HG03378 (cell line): ENCODE data around the gene STIP1.

ENCODE experiments used
- ATAC-seq: cut with Tn5 transposase; IDR thresholded peaks from one replicate; pipeline ENCODE4 v1.9.1; 2021; ENCODE audit warnings: mild to moderate bottlenecking, moderate library complexity; ENCODE audit not compliant: unreplicated experiment

The STIP1 gene

GRCh38 chr11:64220798-64221197 lies 34.8 kb downstream of the STIP1 start:
- ATAC-seq: no peak

DNA sequence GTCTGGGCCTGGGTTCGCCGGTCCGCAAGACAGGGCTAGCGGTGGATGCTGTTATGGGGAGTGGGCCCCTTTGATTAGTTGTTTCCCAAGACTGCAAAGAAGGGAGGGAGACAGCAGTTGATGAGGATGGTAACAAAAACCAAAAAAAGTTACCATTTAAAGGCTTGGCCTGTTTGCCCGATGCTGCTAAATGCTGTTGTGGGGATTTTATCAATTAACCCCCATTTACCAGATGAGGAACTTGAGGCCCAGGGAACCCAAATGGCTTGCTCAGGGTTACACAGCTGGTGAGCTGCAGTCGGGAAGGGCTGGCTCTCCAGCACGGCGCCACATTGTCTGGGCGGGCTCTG lies 36.7 kb downstream of the STIP1 start:
- ATAC-seq: no peak

DNA sequence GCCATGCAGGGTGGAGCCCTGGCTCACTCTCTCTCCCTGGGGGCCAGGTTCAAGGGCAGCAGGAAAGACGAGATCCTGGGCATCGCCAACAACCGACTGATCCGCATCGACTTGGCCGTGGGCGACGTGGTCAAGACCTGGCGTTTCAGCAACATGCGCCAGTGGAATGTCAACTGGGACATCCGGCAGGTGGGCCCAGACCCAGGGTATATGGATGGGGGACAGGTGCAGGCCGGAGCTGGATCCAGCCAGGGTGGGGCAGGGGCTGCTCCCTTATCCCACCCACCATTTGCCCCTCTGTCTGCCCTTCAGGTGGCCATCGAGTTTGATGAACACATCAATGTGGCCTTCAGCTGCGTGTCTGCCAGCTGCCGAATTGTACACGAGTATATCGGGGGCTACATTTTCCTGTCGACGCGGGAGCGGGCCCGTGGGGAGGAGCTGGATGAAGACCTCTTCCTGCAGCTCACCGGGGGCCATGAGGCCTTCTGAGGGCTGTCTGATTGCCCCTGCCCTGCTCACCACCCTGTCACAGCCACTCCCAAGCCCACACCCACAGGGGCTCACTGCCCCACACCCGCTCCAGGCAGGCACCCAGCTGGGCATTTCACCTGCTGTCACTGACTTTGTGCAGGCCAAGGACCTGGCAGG lies 37.2 kb downstream of the STIP1 start:
- no peak for ATAC-seq

DNA sequence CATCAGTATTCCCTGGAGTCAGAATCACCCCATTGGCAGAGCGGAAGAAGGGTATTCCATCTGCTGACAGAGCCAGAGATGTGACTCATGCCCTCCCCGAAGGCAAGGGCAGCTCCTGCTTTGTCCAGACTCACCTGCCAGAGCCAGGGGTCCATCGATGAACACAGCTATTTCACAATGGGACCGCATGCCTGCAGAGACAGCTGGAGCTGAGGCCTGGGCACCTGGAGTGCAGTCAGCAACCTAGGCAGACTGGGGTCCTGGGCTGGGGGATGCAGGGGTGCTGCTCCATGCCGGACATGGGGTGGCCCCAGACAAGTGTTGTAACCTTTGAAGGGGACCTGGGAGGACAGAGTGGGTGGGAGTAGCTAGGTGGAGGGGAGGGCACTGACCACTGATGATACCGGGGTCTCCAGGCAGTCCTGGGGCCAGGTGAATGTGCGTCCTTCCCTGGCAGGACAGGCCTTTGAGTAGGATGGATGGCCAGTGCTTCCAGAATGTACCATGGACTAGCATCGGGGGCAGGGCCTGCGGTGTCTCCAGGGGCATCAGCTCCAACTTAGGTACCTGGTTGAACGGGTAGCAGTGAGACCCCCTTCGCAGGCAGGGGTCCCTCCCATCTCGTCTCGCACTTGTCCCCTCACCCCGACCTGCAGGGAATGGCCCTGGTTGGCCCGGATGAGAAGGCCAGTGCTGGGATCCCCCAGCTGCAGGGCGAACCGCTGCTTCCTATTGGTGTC lies 38.4 kb downstream of the STIP1 start:
- ATAC-seq: no peak

DNA sequence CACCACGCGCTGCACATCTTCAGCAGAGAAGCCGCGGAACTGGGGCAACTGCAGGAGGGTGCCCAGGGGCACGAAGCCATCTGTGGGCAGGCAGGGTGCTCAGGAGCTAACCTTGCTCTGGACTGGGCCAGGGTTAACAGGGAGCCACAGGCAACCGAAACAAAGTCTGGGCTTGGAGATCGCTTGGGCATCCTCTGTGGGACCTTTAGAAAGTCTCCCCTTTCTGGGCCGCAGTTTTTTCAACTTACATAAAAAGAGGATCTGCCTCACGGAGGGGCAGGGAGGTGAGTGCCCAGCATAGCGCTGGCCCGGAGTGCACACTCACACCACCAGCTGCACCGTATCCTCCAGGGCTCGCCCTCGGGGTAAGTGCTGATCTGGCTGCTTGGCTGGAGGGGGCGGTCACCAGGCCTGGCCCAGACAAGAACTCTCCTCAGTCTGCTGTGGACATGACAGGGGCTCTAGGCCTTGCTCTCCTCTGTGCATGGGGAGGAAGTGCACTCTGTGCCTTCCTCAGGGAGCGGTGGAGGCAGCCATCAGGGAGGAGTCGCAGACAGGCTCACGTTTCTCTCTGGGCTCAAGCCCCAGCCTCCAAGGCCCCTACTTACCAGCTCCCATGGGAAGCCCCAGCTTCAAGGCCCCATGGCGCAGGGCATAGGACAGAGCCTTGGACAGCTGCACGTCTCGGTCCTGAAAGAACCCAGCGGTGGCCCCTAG lies 39.1 kb downstream of the STIP1 start:
- no peak for ATAC-seq

DNA sequence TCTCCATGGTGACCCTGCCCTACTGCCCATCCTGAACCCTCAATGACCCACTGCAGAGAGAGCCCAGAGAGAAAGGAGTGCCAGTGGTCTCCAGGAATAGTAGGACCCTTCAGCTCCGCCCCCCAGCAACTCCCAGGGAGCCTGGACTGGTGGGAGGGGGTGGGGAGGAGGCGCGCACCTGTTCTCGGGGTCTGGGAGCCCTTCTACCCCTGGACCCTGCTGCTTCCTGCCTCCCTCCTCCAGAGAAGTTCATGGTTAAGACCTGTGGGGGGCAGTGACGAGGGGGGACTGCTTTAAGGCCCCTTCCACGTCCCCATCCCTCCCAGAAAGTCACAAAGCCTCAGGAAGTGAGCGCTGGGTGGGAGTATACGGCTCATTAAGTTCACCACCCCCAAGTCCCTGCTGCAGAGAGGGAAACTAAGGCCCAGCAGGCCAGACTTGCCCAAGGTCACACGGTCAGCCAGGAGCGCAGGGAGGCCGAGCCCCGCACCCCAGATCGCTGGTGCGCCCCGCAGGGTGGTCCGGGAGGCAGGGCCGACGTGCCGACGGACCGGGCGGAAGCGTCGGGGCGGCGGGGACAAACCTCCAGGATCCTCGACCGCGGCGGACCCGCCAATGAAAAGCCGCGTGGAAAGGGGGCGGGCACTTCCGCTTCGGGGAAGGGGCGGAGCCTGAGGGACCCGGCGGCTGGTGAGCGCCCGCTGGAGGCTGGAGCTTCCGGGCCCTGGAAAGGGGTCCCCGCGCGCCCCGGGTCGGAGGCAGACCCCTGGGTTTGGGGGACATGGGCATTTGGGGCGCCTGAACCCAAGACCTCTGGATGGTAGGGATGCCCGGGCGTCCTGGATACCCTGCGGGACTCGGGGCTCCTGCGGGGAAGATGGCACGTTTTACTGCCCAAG lies 39.9 kb downstream of the STIP1 start, which contains the start of the genes NUDT22 and TRPT1:
Gene NUDT22 (plus strand): TSS at position 667 of the 899 bp plus-strand sequence. CDS start 379 bp downstream, outside the sequence.
Gene TRPT1 (minus strand): TSS at position 579 of the 899 bp plus-strand sequence. CDS start 326 bp downstream, at position 253.
- no peak for ATAC-seq

DNA sequence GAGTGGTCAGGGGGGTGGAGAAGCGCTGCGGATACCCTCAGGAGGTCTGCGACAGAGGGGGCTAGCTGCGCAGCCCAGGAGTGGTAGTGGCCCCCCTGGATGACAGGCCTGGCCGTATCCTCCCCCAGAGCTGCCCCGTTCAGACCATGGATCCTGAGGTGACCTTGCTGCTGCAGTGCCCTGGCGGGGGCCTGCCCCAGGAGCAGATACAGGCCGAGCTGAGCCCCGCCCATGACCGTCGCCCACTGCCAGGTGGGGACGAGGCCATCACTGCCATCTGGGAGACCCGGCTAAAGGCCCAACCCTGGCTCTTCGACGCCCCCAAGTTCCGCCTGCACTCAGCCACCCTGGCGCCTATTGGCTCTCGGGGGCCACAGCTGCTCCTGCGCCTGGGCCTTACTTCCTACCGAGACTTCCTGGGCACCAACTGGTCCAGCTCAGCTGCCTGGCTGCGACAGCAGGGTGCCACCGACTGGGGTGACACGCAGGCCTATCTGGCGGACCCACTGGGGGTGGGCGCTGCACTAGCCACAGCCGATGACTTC lies 40.6 kb downstream of the STIP1 start:
- no peak for ATAC-seq

- ATAC-seq: no peak
Observed at GRCh38 chr11:64227405-64227956, 41.5 kb downstream of the STIP1 start.

- no peak for ATAC-seq
Observed at GRCh38 chr11:64229090-64229743, 43.2 kb downstream of the STIP1 start.

DNA sequence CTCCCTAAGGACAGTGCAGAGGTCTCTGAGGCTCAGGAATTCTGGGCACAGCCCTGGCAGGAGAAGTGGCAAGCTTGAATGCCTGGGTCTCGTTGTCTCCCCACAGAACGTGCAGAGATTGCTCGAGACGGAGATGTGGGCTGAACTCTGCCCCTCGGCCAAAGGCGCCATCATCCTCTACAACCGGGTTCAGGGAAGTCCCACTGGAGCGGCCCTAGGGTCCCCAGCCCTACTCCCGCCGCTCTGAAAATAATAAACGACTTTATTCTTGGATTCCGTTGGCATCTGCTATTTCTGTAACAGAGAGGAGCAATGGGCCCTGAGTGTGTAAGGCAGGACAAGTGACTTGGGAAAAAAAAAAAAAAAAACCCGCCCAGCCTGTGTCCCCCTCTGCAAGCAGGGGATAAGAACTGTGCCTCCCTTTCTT lies 43.8 kb downstream of the STIP1 start:
- ATAC-seq: no peak

DNA sequence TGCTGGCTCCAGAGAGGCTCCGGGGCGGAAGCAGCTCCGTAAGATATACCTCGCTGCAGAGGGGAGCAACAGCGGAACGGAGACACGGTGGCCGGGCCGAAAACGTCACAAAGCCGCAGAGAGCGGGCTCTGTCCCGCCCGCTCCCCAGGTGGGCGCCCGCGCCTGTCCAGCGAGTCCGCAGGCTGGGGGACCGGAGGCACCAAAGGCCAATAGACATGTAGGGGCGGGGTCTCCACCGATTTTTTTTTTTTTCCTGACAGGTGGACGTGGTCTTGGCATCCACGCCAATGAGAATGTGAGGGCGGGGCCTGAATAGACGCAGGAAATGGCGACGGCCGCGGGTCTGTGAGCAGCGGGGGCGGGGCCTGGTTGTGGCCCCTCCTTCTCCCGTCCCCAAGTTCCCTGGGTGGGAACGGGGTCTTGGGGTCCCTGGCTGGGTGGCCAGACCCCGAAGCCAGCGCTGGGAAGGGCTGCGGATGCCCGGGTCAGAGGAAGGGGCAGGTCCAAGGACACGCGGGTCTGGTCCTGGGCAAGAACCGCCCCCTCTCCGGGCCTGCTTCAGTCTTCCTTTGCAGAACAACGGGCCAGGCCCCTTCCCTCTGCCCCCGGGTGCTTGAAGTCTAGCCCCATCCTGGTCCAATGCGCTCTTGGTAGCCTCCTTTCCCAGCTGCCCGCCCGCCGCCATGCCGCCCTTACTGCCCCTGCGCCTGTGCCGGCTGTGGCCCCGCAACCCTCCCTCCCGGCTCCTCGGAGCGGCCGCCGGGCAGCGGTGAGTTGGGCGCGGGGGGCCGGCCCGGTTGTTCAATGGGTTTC lies 44.4 kb downstream of the STIP1 start, which contains the start of gene DNAJC4:
Gene DNAJC4 (plus strand): TSS at position 378 of the 814 bp plus-strand sequence. CDS start 307 bp downstream, at position 685.
- no peak for ATAC-seq

DNA sequence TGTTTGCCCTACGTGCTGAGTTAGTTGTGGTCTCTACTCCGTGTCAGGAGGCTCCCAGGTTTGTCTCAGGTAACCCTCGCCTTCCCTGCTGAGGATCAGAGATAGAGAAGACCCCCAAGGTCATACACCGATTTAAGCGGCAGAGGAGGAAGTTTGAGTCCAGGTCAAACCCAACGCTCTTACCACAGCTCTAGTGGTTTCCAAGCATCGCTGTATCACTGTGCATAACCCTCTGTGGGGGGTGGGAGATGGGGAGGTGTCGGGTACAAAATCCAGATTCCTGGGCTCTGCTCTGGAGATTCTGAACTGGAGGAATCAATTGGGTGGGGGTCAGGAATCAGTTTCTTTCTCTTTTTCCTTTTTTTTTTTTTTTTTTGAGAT lies 45.0 kb downstream of the STIP1 start:
- no peak for ATAC-seq

- ATAC-seq: no peak
Observed at GRCh38 chr11:64231546-64231945, 45.6 kb downstream of the STIP1 start.

DNA sequence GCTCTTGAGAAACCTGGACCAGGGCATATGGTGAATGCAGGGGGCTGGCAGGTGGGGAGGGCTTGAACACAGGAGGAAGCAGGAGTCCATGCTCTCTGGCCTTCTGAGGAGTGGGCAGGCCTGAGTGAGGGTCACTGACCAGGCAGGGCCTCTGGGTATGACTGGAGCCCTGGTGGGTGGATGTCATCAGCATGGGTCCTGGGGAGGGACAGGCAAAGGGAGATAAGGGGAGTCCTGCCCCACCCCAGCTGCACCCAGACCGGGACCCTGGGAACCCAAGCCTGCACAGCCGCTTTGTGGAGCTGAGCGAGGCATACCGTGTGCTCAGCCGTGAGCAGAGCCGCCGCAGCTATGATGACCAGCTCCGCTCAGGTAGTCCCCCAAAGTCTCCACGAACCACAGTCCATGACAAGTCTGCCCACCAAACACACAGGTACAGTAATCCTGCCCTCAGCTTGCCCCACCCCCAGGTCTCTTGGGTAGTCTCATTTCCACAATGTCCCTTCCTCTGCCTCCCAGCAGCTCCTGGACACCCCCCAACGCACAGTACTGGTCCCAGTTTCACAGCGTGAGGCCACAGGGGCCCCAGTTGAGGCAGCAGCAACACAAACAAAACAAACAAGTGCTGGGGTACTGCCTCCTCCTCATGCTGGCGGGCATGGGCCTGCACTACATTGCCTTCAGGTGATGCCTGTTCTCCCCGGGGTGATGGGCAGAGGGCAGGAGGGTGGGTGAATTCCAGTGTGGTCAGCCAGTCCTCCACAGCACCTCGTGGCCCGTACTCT lies 46.4 kb downstream of the STIP1 start:
- no peak for ATAC-seq

- ATAC-seq: no peak
Observed at GRCh38 chr11:64232967-64233315, 47.0 kb downstream of the STIP1 start.

DNA sequence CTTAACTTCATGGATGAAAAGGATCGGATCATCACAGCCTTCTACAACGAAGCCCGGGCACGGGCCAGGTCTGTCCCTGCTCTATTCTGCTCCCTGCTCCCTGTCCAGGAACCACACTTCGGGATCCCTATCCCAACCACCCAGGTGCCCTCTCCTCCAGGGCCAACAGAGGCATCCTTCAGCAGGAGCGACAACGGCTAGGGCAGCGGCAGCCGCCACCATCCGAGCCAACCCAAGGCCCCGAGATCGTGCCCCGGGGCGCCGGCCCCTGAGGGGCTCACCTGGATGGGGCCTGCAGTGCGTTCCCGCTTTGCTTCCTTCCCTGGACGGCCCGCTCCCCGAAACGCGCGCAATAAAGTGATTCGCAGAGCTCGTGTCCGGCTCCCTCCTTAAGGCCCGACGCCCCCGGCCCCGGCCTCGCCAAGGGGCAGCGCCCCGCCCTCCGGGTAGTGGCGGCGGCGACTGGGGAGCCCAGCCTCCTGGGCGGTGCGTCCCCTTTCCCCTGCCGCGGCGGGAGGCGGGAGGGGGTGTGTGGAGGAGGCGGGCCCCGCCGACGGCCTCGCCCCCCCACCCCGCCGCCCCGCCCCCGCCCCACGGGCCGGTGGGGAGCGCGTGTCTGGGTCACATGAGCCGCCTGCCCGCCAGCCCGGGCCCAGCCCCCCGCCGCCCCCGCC lies 48.1 kb downstream of the STIP1 start, which contains the start of gene VEGFB:
Gene VEGFB (plus strand): TSS at position 672 of the 674 bp plus-strand sequence. CDS start 250 bp downstream, outside the sequence.
- ATAC-seq: no peak

- no peak for ATAC-seq
Observed at GRCh38 chr11:64234647-64235379, 48.8 kb downstream of the STIP1 start.
